NCI-H1436 (cell line): ENCODE results near the gene MKRN2OS.
"Not testable (repeated sequence)": the region's sequence is repeated elsewhere in the genome, so short reads cannot be mapped to it uniquely, and the experiment has no call there.

Source experiments
- DNase-seq: peaks from one replicate; lab custom pipeline; 2025; lab: John Stamatoyannopoulos, UW

Gene MKRN2OS

GRCh38 chr3:12561397-12561796, 16.1 kb upstream of the MKRN2OS start:
- no peak for DNase-seq

- no peak for DNase-seq
Observed at GRCh38 chr3:12560505-12561190, 15.3 kb upstream of the MKRN2OS start.

- DNase-seq = no peak
Observed at GRCh38 chr3:12559520-12559919, 14.2 kb upstream of the MKRN2OS start.

GRCh38 chr3:12558706-12559105, 13.4 kb upstream of the MKRN2OS start:
- no peak for DNase-seq

GRCh38 chr3:12557473-12558100, 12.3 kb upstream of the MKRN2OS start:
- no peak for DNase-seq

DNA sequence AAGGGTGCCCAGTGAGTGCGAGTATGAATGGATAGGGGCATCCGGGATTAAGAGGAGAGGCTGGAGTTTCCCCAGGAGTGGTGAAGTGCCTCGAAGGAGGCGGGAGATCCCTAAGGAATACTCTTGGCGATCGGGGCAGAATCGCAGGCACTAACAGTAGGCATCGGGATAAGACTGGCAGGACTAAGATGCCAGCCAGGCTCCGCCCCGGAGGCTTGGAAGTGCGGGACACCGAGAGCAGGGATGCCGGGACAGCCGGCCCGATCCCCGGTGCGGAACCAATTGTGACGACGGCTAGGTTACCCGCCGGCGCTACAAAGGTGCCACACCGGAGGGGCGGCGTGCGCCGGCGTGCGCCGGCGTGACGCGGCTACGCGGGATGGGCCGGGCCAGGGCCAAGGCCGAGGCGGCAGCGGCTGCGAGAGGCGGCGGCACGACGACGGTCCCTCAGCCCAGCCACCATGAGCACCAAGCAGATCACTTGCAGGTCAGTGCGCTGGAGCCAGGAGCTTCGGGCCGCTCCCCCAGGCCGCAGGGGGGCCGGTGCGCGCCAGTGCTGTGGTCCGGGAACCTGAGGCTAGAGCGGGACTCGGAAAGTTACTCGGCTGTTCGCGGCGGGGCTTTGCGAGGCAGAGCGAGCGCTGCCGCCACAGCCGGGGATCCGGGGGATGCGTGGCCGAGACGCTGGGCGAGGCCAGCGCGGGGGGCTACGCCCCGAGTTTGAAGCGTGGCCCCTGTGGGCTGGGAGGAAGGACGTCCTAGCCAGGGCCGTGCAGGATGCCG, 11.6 kb upstream of the MKRN2OS start, which contains the start of gene MKRN2:
Gene MKRN2, plus strand, starts transcription at position 398 of the 783 bp plus-strand sequence. Its CDS starts 64 bp downstream, at position 462.
- DNase-seq = peak; percentile 22

DNA sequence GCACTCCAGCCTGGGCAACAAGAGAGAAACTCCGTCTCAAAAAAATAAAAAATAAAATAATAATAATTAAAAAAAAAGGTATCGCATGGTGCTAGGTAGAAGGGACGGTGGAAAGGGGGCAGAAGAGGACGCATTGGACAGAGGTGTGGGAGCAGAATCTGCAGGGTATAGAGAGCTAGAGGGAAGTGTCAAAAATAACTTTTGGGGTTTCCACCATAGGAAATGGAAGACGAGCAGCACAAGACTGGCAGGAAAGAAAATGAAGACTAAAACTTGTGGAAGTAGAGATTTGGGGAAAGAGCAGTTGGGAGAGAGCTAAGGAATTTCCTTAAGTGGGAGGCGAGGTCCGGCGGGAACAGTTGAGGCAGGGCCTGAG, 11.0 kb upstream of the MKRN2OS start:
- no peak for DNase-seq

- peak; percentile 15 for DNase-seq
Observed at GRCh38 chr3:12553921-12554391, 8.7 kb upstream of the MKRN2OS start.

- no peak for DNase-seq
Observed at GRCh38 chr3:12549971-12550760, 4.9 kb upstream of the MKRN2OS start.

GRCh38 chr3:12544652-12545472, 437 bp downstream of the MKRN2OS start:
- DNase-seq = no peak

DNA sequence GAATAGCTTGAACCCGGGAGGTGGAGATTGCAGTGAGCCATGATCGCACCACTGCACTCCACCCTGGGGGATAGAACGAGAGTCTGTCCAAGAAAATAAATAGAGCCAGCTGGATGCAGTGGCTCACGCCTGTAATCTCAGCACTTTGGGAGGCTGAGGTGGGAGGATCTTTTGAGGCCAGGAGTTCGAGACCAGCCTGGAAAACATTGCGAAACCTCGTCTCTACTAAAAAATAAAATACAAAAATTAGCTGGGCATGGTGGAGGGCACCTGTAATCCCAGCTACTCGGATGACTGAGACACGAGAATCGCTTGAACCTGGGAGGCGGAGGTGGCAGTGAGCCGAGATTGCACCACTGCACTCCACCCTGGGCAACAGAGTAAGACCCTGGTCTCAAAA, 1.8 kb downstream of the MKRN2OS start:
- not testable (repeated sequence) for DNase-seq

DNA sequence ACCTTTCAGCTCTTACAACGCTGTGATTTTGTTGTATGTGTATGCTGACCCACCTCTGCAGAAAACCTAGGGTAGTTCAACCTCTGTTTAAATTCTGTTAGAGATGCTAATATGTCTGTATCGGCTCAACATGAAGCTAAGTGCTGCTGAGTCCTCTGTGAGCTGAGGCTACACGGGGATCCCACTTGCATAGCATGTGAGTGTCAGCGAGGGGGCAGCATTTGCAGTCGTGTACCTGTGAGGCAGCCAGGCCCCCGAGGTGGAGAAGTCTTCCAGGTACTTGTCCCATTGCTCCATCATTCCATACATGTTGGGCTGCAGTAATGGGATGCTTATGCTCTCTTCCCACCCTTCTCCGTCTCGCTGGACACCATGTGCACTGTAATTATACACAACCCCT, 3.7 kb downstream of the MKRN2OS start:
- DNase-seq = no peak

GRCh38 chr3:12536423-12536822, 8.9 kb downstream of the MKRN2OS start:
- DNase-seq = no peak

DNA sequence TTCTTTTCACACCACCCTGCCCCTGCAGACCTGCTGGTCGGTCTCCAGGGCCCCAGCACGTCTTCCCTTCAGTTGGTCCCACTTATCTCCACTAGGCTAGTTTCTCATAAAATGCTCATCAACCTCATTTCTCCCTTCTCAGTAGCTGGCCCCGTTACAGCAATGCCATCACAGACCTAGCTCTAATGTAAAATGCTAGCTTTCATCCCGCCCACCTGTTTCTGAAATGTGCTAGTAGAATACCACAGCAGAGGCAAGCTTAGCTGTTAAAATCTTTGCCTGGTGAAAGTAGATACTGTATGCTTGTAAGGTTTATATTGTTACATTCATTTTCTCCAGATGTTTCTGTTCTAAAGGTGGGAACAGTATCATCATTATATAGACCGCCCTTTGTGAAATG, 13.1 kb downstream of the MKRN2OS start:
- no peak for DNase-seq

- no peak for DNase-seq
Observed at GRCh38 chr3:12527757-12528143, 17.5 kb downstream of the MKRN2OS start.

- DNase-seq = no peak
Observed at GRCh38 chr3:12522721-12523120, 22.6 kb downstream of the MKRN2OS start.

- no peak for DNase-seq
Observed at GRCh38 chr3:12521010-12521409, 24.3 kb downstream of the MKRN2OS start.

GRCh38 chr3:12518261-12519028, 26.9 kb downstream of the MKRN2OS start:
- DNase-seq = no peak

GRCh38 chr3:12516873-12517272, 28.4 kb downstream of the MKRN2OS start:
- DNase-seq = no peak

GRCh38 chr3:12515631-12516030, 29.7 kb downstream of the MKRN2OS start:
- DNase-seq = no peak
